Measurements from ENCODE around the gene SPINK8. TPM values are rescaled to one million over a fixed set of nuclear protein-coding genes. Genes with fewer than 3 reads are reported as not detected.

SPINK8 gene
- polyA plus RNA-seq, 1 donor (not counting 4 experiments of a cell fraction or from before 2014, with no cell fraction given) = not detected

GRCh38 chr3:48267782-48268181 is 65.7 kb downstream of the SPINK8 start:
- no peaks in the 10 kb centered on the region for H3K9me3 ChIP-seq (ENCODE audit: control insufficient read depth, low read depth, low read length)
- dilution Hi-C loops (cut with MboI; ENCODE audit: extremely low pct_ligation_motif_present, low sequenced_read_pairs) = loop anchor here (25.0 kb wide), 1 partner anchor 170 kb away; the partner anchor contains the start of genes ATRIP, CCDC51, PLXNB1 and TMA7
- no peaks in the 10 kb centered on the region for H3K27me3 ChIP-seq (ENCODE audit: control insufficient read depth, extremely low read depth, insufficient read depth, low read length)
- no peak overlapping the region for H2AFZ ChIP-seq (ENCODE audit: control insufficient read depth, low read length)
- no peaks in the 10 kb centered on the region for H4K20me1 ChIP-seq (ENCODE audit: control insufficient read depth, extremely low read depth, insufficient read depth, low read length)
- DNase-seq (ENCODE audit: low read depth, low spot score) (no peak), FAIRE-seq (no peak)
- peak overlapping the region; percentile 68 for H3K9ac ChIP-seq (ENCODE audit: control insufficient read depth, extremely low read depth, insufficient read depth, low read length)
- peak overlapping the region; percentile 89 for H3K4me2 ChIP-seq (ENCODE audit: control insufficient read depth, extremely low read depth, insufficient read depth, low read depth, low read length)
- H3K36me3 ChIP-seq (ENCODE audit: control insufficient read depth in 2 of 2, extremely low read depth in 1 of 2, insufficient read depth in 2 of 2, low read length in 2 of 2) = peaks cover under 1 to 14% of the 10 kb centered on the region in 2 experiments
- peak overlapping the region; percentile 97 for H3K27ac ChIP-seq (ENCODE audit: control insufficient read depth, insufficient read depth, low read length)
- H3K4me1 ChIP-seq (ENCODE audit: control insufficient read depth, extremely low read depth, insufficient read depth, low read length) = peaks cover 35% of the 10 kb centered on the region
- H3K4me3 ChIP-seq (ENCODE audit: control insufficient read depth in 2 of 3, extremely low read depth in 1 of 3, insufficient read depth in 2 of 3, low read depth in 1 of 3, low read length in 3 of 3) = peak overlapping the region in 2 of 3 experiments; percentile 9 to 47
- no peak for TF ChIP-seq EZH2 (IDR thresholded peaks at IDR 0.05; ENCODE audit: low read length)
- TF ChIP-seq, protein P1, sequence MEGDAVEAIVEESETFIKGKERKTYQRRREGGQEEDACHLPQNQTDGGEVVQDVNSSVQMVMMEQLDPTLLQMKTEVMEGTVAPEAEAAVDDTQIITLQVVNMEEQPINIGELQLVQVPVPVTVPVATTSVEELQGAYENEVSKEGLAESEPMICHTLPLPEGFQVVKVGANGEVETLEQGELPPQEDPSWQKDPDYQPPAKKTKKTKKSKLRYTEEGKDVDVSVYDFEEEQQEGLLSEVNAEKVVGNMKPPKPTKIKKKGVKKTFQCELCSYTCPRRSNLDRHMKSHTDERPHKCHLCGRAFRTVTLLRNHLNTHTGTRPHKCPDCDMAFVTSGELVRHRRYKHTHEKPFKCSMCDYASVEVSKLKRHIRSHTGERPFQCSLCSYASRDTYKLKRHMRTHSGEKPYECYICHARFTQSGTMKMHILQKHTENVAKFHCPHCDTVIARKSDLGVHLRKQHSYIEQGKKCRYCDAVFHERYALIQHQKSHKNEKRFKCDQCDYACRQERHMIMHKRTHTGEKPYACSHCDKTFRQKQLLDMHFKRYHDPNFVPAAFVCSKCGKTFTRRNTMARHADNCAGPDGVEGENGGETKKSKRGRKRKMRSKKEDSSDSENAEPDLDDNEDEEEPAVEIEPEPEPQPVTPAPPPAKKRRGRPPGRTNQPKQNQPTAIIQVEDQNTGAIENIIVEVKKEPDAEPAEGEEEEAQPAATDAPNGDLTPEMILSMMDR (optimal IDR thresholded peaks at IDR 0.05 in 1 of 3, IDR thresholded peaks at IDR 0.05 in 1 of 3, conservative IDR thresholded peaks at IDR 0.05 in 1 of 3; ENCODE audit: extremely low read depth in 1 of 3, insufficient read depth in 2 of 3, low read length in 3 of 3) = no peak
- no peaks in the 10 kb centered on the region for H3K79me2 ChIP-seq (ENCODE audit: control insufficient read depth, insufficient read depth, low read length)
- H3K9me1 ChIP-seq (ENCODE audit: control insufficient read depth, extremely low read depth, insufficient read depth, low read length) = no peaks in the 10 kb centered on the region

- peaks cover 13 to 29% of the 10 kb centered on the region in 2 experiments for H3K36me3 ChIP-seq (ENCODE audit: control insufficient read depth in 2 of 2, extremely low read depth in 1 of 2, insufficient read depth in 2 of 2, low read length in 2 of 2)
- H3K4me3 ChIP-seq (ENCODE audit: control insufficient read depth in 2 of 3, extremely low read depth in 1 of 3, insufficient read depth in 2 of 3, low read depth in 1 of 3, low read length in 3 of 3) = no peak overlapping the region
- H3K9me3 ChIP-seq (ENCODE audit: control insufficient read depth, low read depth, low read length) = no peaks in the 10 kb centered on the region
- dilution Hi-C loops (cut with MboI; ENCODE audit: extremely low pct_ligation_motif_present, low sequenced_read_pairs) = loop anchor here (25.0 kb wide), 1 partner anchor 179 kb away; the partner anchor contains the start of genes ATRIP, CCDC51, PLXNB1 and TMA7
- H3K27me3 ChIP-seq (ENCODE audit: control insufficient read depth, extremely low read depth, insufficient read depth, low read length) = no peaks in the 10 kb centered on the region
- peaks cover 24% of the 10 kb centered on the region for H3K79me2 ChIP-seq (ENCODE audit: control insufficient read depth, insufficient read depth, low read length)
- no peak for DNase-seq (ENCODE audit: low read depth, low spot score)
- H3K9me1 ChIP-seq (ENCODE audit: control insufficient read depth, extremely low read depth, insufficient read depth, low read length) = no peaks in the 10 kb centered on the region
- H3K9ac ChIP-seq (ENCODE audit: control insufficient read depth, extremely low read depth, insufficient read depth, low read length) = no peak overlapping the region
- TF ChIP-seq EZH2 (IDR thresholded peaks at IDR 0.05; ENCODE audit: low read length) = no peak
- TF ChIP-seq, protein P1 (optimal IDR thresholded peaks at IDR 0.05 in 1 of 3, IDR thresholded peaks at IDR 0.05 in 1 of 3, conservative IDR thresholded peaks at IDR 0.05 in 1 of 3; ENCODE audit: extremely low read depth in 1 of 3, insufficient read depth in 2 of 3, low read length in 3 of 3) = no peak
- H3K4me2 ChIP-seq (ENCODE audit: control insufficient read depth, extremely low read depth, insufficient read depth, low read depth, low read length) = no peak overlapping the region
- H4K20me1 ChIP-seq (ENCODE audit: control insufficient read depth, extremely low read depth, insufficient read depth, low read length) = no peaks in the 10 kb centered on the region
- no peak overlapping the region for H3K27ac ChIP-seq (ENCODE audit: control insufficient read depth, insufficient read depth, low read length)
- no peaks in the 10 kb centered on the region for H3K4me1 ChIP-seq (ENCODE audit: control insufficient read depth, extremely low read depth, insufficient read depth, low read length)
- H2AFZ ChIP-seq (ENCODE audit: control insufficient read depth, low read length) = no peak overlapping the region
- FAIRE-seq = no peak
These were observed 74.9 kb downstream of the SPINK8 start for GRCh38 chr3:48258530-48258929.

Small RNA genes within 50 kb of the gene (small RNA-seq; reads per million reads assigned to genes)
- gene MIR2115 (ENCODE audit: insufficient read length in 3 of 3, low read depth in 3 of 3, low replicate concordance in 1 of 3) = 0 reads per million in 3 experiments
- gene RF00019 (ENCODE audit: insufficient read length in 3 of 3, low read depth in 3 of 3, low replicate concordance in 1 of 3) = 0 reads per million in 3 experiments
- gene RN7SL321P (ENCODE audit: insufficient read length in 3 of 3, low read depth in 3 of 3, low replicate concordance in 1 of 3) = 0 reads per million in 3 experiments

Other genes with a start within 250 kb of the SPINK8 start
- gene CDC25A, start 145.2 kb downstream of the SPINK8 start, polyA plus RNA-seq = 1.7 to 6.2 TPM (median 5.5 TPM) in 3 replicates
- 0.37 to 0.95 TPM (median 0.66 TPM) in 3 replicates for gene CAMP, start 110.2 kb downstream of the SPINK8 start, polyA plus RNA-seq
- gene ZNF589, start 92.6 kb downstream of the SPINK8 start, polyA plus RNA-seq = 9.1 to 12.2 TPM (median 9.6 TPM) in 3 replicates
- gene NME6, start 32.3 kb downstream of the SPINK8 start, polyA plus RNA-seq = 22.1 to 38.0 TPM (median 22.4 TPM) in 3 replicates
- gene FBXW12, start 38.6 kb upstream of the SPINK8 start, polyA plus RNA-seq = not detected in 3 replicates
- gene PLXNB1, start 96.4 kb upstream of the SPINK8 start, polyA plus RNA-seq = 67.5 to 124 TPM (median 83.0 TPM) in 3 replicates
- gene CCDC51, start 106.5 kb upstream of the SPINK8 start, polyA plus RNA-seq = 27.9 to 28.8 TPM (median 28.4 TPM) in 3 replicates
- gene TMA7, start 106.6 kb upstream of the SPINK8 start, polyA plus RNA-seq = 190 to 418 TPM (median 306 TPM) in 3 replicates
- gene ATRIP, start 113.1 kb upstream of the SPINK8 start, polyA plus RNA-seq = 8.6 to 9.7 TPM (median 9.1 TPM) in 3 replicates
- 94.4 to 159 TPM (median 95.5 TPM) in 3 replicates for gene SHISA5, start 170.5 kb upstream of the SPINK8 start, polyA plus RNA-seq
- 15.1 to 22.0 TPM (median 16.2 TPM) in 3 replicates for gene PFKFB4, start 223.1 kb upstream of the SPINK8 start, polyA plus RNA-seq
- 5.7 to 10.0 TPM (median 6.3 TPM) in 3 replicates for gene UCN2, start 230.1 kb upstream of the SPINK8 start, polyA plus RNA-seq